IPS-NIHi7 (cell line): ENCODE measurements around the gene ALOX12B.
"Not testable (repeated sequence)": the region's sequence is repeated elsewhere in the genome, so short reads cannot be mapped to it uniquely, and the experiment has no call there.

Experiments used
- DNase-seq: peaks from one replicate; pipeline ENCODE4 v3.0.0; 2012; ENCODE audit warnings: mixed read lengths; ENCODE audit errors: extremely low spot score

Gene ALOX12B

GRCh38 chr17:8064561-8065019 lies 22.9 kb downstream of the ALOX12B start:
- DNase-seq: no peak

- no peak for DNase-seq
Measured at GRCh38 chr17:8063761-8064534, 23.6 kb downstream of the ALOX12B start.

- no peak for DNase-seq
Measured at GRCh38 chr17:8062807-8063483, 24.6 kb downstream of the ALOX12B start.

GRCh38 chr17:8062435-8062806 lies 25.1 kb downstream of the ALOX12B start:
- no peak for DNase-seq

GRCh38 chr17:8061851-8062250 lies 25.7 kb downstream of the ALOX12B start:
- not testable (repeated sequence) for DNase-seq

GRCh38 chr17:8060274-8060673 lies 27.2 kb downstream of the ALOX12B start:
- peak; percentile 76 for DNase-seq

- no peak for DNase-seq
Measured at GRCh38 chr17:8059131-8059530, 28.4 kb downstream of the ALOX12B start.

- DNase-seq: peak; percentile 85
Measured at GRCh38 chr17:8057691-8058114, 29.8 kb downstream of the ALOX12B start.

GRCh38 chr17:8056976-8057625 lies 30.4 kb downstream of the ALOX12B start:
- no peak for DNase-seq

GRCh38 chr17:8056232-8056975 lies 31.1 kb downstream of the ALOX12B start:
- no peak for DNase-seq

GRCh38 chr17:8055851-8056231 lies 31.7 kb downstream of the ALOX12B start:
- DNase-seq: no peak

- DNase-seq: no peak
Measured at GRCh38 chr17:8053600-8053999, 33.9 kb downstream of the ALOX12B start.

- DNase-seq: no peak
Measured at GRCh38 chr17:8052256-8053252, 35.0 kb downstream of the ALOX12B start.

- DNase-seq: no peak
Measured at GRCh38 chr17:8051831-8052230, 35.7 kb downstream of the ALOX12B start.

- DNase-seq: no peak
Measured at GRCh38 chr17:8048736-8049135, 38.8 kb downstream of the ALOX12B start.

- DNase-seq: no peak
Measured at GRCh38 chr17:8048236-8048635, 39.3 kb downstream of the ALOX12B start.

GRCh38 chr17:8047769-8048110 lies 39.8 kb downstream of the ALOX12B start:
- no peak for DNase-seq

GRCh38 chr17:8046929-8047768 lies 40.4 kb downstream of the ALOX12B start:
- no peak for DNase-seq

- no peak for DNase-seq
Measured at GRCh38 chr17:8046306-8046928, 41.1 kb downstream of the ALOX12B start.
